Liver (tissue), 3 donors: ENCODE data around the gene BTG3.

Experiments
- CTCF ChIP-seq: fragments of 150-350 bp; IDR thresholded peaks from 2 replicates; pipeline ENCODE4 v1.5.1; 2017; ENCODE audit warnings: improper control_type of control experiment, low read depth, low read length; ENCODE audit not compliant: missing input control
- JUND ChIP-seq, 2 donors: IDR thresholded peaks; 2 replicates each; pipeline ENCODE4 v1.6.1; 2016; ENCODE audit warnings: antibody characterized with exemption in 2 of 2
- MAX ChIP-seq: IDR thresholded peaks from 2 replicates; pipeline ENCODE4 v1.6.1; 2016; ENCODE audit warnings: antibody characterized with exemption
- RAD21 ChIP-seq, 2 donors: IDR thresholded peaks; 2 replicates each; pipeline ENCODE4 v1.6.1; 2016; ENCODE audit warnings: antibody characterized with exemption in 2 of 2, mild to moderate bottlenecking in 2 of 2
- ZBTB33 ChIP-seq: IDR thresholded peaks from 2 replicates; pipeline ENCODE4 v1.6.1; 2016; ENCODE audit warnings: antibody characterized with exemption
- donor health status: healthy.
- donor health status: healthy.

GRCh38 chr21:17580319-17580718, 32.4 kb downstream of the BTG3 start:
- TF ChIP-seq CTCF, result no peak
- no peak for TF ChIP-seq JUND (IDR thresholded peaks at IDR 0.05)
- no peak for TF ChIP-seq ZBTB33
- TF ChIP-seq MAX, result no peak
- no peak for TF ChIP-seq RAD21 (IDR thresholded peaks at IDR 0.05)
